MM.1S (cell line): ENCODE data around the gene CTU2.

Experiments used
- EZH2 ChIP-seq: fragments of 300-600 bp; sonication (generic); optimal IDR thresholded peaks from 2 replicates; pipeline ENCODE3; 2017; ENCODE audit warnings: low read depth, mild to moderate bottlenecking, antibody characterized with exemption, low read length, mixed read lengths
- EZH2phosphoT487 ChIP-seq: fragments of 300-600 bp; sonication (generic); IDR thresholded peaks from 2 replicates; pipeline ENCODE4 v1.6.1; 2018; ENCODE audit warnings: antibody characterized with exemption, low read length
- TF ChIP-seq, protein P1 (sequence below): fragments of 300-600 bp; sonication (generic); IDR thresholded peaks from 2 replicates; pipeline ENCODE4 v1.5.1; 2016; ENCODE audit warnings: antibody characterized with exemption, low read length, mixed read lengths

DNA sequence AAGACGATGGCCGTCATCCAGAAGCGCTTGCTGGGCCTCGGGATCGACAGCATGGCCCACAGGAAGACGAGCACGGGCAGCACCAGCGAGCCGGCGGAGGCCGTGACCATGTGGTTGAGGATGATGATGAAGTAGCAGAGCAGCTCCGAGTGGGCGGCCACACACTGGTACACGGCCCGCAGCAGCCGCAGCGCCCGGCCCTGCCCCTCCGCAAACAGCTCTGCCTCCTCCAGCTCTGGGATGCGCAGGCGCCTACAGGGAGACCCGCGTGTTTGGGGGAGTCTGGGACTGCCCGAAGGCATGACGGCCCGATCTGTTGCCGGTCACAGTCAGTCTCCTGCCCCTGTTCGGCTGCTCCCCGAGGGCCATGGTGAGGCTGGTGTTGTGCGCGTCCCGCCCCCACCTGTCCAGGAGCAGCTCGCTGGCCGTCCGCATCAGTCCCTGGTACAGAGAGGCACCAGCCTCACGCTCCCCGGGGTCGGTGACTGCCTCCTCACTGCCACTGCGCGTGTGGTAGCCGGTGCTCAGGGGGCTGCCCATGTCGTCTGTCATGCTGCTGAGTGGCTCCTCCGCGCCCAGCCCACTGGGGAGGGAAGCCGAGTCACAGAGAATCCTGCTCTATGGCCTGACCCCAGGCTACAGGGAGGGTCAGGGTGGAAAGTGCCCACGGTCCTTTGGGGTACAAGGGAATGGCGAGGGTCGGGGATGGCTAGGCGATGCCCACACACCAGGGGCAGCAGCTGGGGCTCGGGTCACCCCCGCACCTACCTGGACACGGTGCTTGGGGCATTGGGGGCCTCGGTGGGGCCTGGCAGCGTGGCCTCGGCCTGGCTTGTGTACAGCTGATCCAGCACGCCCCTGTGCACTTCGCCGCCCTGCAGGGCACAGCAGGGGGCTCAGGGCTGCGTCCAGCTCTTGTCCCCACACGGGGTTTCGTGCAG is 15.8 kb downstream of the CTU2 start:
- TF ChIP-seq EZH2 (no peak), EZH2phosphoT487 (no peak)
- TF ChIP-seq, protein P1, sequence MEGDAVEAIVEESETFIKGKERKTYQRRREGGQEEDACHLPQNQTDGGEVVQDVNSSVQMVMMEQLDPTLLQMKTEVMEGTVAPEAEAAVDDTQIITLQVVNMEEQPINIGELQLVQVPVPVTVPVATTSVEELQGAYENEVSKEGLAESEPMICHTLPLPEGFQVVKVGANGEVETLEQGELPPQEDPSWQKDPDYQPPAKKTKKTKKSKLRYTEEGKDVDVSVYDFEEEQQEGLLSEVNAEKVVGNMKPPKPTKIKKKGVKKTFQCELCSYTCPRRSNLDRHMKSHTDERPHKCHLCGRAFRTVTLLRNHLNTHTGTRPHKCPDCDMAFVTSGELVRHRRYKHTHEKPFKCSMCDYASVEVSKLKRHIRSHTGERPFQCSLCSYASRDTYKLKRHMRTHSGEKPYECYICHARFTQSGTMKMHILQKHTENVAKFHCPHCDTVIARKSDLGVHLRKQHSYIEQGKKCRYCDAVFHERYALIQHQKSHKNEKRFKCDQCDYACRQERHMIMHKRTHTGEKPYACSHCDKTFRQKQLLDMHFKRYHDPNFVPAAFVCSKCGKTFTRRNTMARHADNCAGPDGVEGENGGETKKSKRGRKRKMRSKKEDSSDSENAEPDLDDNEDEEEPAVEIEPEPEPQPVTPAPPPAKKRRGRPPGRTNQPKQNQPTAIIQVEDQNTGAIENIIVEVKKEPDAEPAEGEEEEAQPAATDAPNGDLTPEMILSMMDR: no peak
